HTR-8/SVneo (cell line): ENCODE measurements around the gene CHST2.
"Not testable (repeated sequence)": the region's sequence is repeated elsewhere in the genome, so short reads cannot be mapped to it uniquely, and the experiment has no call there.

ENCODE experiments used
- DNase-seq: peaks from one replicate; pipeline ENCODE4 v3.0.0; 2011; ENCODE audit warnings: low spot score, mixed read lengths; ENCODE audit not compliant: insufficient read length
- FAIRE-seq: peaks from 2 replicates; lab custom pipeline; 2011; peaks lifted over from hg19 to GRCh38; lab: Jason Lieb, UNC

Gene CHST2, protein sequence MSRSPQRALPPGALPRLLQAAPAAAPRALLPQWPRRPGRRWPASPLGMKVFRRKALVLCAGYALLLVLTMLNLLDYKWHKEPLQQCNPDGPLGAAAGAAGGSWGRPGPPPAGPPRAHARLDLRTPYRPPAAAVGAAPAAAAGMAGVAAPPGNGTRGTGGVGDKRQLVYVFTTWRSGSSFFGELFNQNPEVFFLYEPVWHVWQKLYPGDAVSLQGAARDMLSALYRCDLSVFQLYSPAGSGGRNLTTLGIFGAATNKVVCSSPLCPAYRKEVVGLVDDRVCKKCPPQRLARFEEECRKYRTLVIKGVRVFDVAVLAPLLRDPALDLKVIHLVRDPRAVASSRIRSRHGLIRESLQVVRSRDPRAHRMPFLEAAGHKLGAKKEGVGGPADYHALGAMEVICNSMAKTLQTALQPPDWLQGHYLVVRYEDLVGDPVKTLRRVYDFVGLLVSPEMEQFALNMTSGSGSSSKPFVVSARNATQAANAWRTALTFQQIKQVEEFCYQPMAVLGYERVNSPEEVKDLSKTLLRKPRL

DNA sequence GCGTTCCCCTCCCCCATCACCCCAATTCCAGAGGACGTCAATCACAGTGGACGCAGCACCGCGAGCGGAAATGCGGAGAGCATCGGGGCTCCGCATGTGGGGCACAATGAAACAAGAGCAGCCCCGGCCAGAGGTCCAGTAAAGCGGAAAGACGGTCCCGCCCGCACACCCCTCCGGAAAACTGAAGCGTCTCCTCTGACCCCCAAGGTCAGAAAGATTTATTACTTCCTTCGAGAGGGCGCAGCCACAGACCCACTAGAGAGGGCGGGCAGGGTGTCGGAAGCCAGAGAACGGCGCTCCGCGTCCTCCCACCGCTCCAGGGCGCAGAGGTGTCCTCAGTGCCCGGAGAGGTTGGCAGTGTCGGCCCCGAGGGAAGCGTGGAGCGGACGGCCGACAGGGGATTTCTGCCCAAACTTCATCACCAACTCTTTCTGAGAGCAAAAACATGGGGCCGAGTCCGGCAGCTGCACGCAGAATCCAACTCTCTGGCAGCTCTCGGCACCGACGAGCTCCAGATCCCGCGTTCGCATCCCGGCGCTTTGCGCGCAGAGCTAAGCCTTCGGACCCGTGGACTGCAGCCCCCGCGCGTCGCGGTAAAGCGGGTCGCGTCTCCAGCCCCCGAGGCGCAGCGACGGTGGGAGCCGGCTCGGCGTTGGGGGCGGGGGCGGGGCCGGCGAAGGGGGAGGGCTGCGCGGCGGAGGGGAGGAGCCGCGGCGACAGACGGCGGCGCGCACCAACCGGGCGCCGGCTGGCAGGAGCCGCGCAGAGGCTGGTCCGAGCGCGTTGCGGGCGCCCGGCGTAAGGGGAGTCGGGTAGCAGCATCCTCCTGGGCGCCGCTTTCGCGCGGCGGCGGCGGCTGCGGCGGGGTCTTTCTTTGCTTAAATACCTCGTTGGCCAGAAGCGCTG is at the start of gene CHST2:
CHST2 (plus strand) TSS at position 763 of the 906 bp plus-strand sequence. CDS start 1,046 bp downstream, outside the sequence.
- FAIRE-seq (no peak), DNase-seq (peak; percentile 87)

DNA sequence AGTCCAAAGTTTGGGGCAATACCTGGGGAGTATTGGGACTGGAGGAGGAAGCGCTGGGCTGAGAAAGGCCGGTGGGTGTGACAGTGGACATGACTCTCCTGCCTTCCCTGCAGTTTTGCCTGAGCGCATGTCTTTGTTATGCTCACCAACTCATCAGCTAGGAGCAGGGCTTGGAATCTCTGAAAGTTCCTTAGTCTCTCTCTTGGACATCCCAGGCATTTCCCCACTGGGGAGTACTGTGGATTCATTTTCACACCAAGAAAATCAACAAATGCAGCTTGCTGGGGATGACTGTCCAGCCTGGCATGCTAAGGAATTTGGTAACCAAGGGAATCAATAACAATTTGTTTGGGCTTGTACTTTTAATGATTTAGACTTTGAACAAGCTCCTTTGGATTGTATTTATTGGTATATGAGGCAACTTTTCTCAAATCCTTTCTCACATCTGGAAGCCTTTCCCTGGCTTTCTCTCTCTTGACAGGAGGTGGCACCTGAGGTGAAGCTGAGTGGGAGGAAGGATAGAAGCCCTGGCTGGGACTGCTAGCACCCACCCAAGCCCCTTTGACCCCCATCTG is 48.5 kb upstream of the CHST2 start:
- no peak for FAIRE-seq
- DNase-seq, result no peak

DNA sequence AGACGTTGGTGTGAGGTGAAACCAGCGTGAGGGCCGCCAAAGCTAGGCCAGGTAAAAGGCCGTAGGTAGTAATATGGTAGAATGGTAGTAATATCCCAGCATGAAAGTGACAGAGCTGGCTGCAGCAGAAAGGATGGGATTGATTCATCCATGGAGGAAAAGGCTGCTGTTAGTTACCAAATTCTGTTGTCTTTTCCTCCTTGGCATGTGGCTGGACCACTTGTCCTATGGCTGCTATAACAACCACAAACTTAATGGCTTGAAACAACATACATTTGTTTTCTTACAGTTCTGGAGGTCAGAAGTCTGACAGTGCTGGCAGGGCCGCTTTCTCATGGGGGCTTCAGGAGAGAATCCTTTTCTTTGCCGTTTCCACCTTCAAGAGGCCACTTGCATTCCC is 47.8 kb upstream of the CHST2 start:
- DNase-seq (no peak), FAIRE-seq (no peak)

DNA sequence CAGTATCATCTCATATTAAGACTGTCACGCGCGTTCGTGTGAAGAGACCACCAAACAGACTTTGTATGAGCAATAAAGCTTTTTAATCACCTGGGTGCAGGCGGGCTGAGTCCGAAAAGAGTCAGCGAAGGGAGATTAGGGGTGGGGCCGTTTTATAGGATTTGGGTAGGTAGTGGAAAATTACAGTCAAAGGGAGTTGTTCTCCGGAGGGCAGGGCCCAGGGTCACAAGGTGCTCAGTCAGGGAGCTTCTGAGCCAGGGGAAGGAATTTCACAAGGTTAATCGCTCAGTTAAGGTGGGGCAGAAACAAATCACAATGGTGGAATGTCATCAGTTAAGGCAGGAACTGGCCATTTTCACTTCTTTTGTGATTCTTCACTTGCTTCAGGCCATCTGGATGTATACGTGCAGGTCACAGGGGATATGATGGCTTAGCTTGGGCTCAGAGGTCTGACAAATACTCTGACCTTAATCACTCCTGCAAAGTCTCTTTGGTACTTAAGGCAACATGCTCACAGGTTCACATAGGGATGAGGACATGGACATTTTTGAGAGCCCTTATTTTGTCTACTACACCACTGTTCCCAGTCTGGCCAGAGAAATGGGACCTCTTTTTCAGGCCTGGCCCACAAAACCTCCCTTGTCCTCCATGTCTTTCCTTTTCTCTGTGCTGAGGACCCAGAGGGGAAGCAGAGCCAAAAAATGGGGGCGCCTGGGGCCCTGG is 47.1 kb upstream of the CHST2 start:
- not testable (repeated sequence) for DNase-seq, FAIRE-seq

DNA sequence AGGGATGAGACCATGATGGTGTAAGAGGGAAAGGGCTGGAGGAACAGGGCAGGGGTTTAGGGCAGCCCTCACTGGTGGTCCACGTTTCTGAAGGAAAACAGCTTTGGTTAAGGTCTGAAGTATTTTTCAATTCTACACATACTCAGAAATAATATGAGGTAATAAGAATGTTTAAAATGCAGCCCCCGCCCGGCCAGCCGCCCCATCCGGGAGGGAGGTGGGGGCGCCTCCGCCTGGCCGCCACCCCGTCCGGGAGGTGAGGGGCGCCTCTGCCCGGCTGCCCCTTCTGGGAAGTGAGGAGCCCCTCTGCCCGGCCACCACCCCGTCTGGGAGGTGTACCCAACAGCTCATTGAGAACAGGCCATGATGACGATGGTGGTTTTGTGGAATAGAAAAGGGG is 46.0 kb upstream of the CHST2 start:
- not testable (repeated sequence) for FAIRE-seq, DNase-seq

DNA sequence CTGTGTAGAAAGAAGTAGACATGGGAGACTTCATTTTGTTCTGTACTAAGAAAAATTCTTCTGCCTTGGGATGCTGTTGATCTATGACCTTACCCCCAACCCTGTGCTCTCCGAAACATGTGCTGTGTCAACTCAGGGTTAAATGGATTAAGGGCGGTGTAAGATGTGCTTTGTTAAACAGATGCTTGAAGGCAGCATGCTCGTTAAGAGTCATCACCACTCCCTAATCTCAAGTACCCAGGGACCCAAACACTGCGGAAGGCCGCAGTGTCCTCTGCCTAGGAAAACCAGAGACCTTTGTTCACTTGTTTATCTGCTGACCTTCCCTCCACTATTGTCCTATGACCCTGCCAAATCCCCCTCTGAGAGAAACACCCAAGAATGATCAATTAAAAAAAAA is 45.6 kb upstream of the CHST2 start:
- DNase-seq, FAIRE-seq: not testable (repeated sequence)

DNA sequence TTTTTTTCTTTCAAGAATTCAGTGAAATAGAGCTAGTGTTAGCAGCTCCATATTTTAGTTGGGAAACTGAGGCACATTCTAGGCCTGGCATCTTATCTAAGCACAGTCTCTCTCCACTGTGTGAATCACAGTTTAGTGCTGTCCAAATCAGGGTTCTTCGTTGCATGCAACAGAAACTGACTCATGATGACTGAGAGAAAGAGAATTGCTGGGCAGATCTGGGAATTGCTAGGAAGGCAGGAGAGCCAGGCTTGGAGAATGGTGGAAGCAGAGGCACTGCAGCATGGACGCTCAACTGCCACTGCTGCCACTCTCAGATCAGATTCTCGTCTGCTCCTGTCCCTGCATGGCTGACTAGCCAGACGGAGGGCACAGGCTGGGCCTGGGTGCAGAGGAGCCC is 40.7 kb upstream of the CHST2 start:
- FAIRE-seq (no peak), DNase-seq (peak; percentile 10)

DNA sequence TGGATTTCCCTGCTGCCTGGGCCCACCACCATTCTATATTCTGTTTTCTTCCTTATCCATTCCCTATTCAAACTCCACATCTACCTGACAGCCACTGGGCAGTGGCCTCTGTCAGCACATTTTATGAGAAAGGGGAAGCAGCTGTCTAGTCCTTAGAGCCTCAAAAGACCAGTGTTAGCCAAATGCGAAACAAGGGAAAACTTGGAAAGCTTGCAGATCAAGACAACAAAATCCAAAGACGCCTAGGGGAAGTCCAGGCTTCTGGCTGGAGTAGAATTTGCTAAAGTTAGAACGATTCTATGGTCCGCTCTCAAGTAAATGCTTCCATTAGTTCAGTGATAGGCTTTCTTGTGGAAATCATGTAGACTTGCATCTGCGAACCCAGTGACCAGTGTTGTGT is 39.4 kb upstream of the CHST2 start:
- DNase-seq (no peak), FAIRE-seq (no peak)

DNA sequence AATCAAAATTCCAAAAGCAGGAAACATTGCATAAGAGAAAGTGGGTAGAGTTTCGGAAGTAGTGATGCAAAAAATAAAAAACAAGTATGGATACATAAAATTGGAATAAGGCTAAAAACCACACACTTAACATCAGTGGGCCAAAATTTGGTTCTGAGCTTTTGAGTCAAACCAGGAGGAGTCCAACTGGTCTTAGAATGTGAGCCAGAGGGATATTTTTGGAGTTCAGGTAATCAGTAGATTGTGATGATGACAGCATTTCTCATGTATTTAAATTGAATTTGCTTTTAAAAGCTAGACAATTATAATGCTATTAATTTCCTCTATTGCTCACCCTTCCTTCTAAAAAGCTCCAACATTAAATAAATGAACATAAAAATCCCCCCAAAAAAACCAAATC is 38.2 kb upstream of the CHST2 start:
- no peak for DNase-seq
- FAIRE-seq, result no peak

DNA sequence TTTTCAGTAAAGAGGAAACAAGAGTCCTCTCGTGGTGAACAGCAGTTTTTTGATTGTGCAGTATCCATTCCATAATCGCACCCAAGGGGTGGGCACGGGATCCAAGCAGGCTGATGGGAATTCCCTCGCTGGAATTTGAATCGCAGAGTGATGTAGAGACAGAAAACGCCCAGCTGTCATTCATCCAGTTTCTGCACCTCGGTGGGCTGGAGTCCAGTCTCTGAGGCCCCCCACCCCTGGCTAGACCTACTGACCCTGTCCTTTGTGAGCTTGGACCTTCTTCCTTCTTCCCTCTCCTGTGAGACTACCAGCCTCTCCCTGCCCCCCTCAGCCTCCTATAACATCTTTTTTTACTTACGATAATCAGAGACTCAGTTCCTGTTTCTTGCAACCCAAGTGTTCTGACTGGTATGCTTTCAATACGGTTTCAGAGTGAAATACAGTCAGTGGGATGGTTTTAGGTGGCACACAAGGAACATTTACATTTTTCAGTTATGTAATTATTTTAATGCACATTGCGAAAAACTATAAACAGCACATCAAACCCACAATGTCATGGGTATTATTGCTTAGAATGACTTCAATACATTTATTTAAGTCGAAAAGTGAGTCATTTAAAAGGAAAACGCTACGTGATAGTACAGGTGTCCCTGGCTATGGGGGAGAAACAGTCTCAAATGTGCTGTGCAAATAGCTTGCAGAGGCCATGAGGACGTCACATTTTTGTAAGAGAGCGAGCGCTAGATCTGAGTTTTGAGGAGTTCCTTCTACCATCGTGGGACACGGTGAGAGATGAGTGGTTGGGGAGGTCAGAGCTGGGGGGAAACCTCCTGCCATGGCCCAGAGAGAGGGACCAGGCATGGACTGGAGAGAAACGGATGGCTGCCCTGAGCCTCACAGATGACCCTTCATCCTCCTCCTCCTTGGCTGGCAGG is 37.5 kb upstream of the CHST2 start:
- DNase-seq (no peak), FAIRE-seq (no peak)

DNA sequence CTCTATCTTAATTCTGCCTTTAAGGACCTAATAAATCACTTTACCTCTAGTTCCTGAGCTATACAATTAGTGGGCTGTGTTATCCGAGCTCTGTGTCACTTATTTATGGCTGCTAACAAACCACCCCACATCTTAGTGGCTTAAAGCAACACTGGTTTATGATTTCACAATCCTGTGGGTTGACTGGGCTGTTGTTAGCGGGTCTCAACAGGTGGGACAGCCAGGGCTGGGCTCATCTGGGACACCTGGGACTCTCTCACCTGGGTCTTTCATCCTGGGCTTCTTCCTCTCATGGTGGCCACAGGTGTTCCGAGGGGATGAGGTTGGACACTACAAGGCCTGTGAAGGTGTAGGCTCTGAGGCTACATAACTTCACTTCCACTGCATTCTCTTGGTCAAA is 35.8 kb upstream of the CHST2 start:
- FAIRE-seq, result no peak
- no peak for DNase-seq

DNA sequence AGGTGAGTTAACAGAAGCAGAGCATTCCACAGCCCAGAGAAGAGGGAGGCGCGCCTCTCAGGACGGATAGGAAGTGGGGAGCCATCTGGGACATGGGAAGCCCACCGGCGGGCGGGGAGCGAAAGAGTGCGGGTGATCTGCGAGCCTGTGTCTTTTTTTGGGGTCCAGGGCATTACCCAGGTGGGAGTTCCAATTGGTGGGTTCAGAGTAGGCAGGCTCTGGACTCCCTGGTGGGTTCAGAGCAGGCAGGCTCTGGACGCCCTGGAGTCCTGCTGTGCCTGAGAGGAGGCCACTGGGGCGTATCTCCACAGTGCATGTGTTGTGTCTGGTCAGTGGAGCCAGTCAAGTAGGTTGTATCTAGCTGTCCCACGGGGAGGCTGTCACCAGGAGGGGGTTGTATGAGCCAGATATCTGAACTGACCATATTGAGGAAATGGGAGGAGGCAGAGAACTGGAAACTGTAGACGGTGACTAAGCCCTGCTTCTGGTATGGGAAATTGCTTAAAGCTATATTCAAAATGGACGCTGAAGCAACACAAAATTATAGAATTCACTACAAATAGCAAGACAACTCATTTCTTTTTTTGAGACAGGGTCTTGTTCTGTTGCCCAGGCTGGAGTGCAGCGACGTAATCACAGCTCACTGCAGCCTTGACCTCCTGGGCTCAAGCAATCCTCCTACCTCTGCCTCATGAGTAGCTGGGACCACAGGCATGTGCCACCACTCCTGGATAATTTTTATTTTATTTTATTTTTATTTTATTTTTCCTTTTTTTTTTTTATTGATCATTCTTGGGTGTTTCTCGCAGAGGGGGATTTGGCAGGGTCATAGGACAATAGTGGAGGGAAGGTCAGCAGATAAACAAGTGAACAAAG is 34.5 kb upstream of the CHST2 start:
- no peak for FAIRE-seq
- peak; percentile 35 for DNase-seq

DNA sequence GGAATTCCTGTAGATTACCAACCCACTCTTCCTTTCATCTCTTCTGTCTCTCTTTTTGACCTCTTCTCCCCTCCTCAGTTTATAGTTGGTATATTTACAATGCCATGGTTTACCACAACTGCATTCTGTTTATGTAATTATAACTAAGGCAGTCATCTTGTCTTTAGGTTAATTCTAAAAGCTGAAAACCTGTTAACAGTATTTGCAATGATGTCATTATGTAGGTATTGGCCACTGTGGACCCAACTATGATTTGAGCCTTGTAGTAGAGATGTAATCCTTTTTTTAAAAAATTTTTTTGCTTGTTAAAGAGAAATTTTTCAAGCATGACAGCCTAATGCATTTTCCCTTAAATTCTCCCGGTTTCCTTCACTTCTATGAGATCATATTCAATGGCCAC is 30.7 kb upstream of the CHST2 start:
- no peak for DNase-seq
- FAIRE-seq, result no peak

DNA sequence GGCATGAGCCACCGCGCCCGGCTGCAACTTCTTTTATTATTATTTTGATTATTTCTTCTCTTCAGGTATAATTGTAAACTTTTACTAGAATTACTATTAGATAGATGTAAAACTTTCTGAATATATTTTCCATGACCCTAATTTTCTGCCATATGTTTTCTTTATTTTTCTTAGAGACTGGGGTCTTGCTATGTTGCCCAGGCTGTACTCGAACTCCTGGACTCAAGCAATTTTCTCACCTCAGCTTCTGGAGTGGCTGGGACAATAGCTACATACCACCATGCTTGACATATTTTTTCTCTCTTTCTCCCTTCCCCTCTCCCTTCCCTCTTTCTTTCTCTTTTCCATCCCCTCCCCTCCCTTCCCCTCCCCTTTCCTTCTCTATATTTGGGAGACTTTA is 29.6 kb upstream of the CHST2 start:
- no peak for FAIRE-seq

DNA sequence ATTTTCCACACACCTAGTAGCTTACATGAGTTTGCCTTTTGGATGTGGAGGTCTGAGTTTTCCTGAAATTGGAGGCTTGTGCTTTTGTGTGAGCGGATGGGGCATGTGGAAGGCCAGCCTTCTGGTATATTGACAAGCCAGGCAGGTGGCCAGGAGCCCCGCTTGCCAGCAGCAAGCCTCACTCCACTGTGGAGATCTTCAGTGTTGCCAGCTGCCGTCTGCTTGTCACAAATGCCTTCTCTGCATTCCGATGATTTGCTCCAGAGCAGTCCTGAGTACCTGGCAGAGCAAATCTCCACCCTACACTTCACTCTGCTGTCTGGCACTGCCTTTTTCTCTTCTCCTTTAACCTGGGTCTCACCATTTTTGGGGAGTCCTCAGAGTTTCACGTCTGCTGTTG is 29.1 kb upstream of the CHST2 start:
- no peak for FAIRE-seq
- no peak for DNase-seq

More for the DNA sequence above, 29.6 kb upstream of the CHST2 start:
- no peak for DNase-seq

DNA sequence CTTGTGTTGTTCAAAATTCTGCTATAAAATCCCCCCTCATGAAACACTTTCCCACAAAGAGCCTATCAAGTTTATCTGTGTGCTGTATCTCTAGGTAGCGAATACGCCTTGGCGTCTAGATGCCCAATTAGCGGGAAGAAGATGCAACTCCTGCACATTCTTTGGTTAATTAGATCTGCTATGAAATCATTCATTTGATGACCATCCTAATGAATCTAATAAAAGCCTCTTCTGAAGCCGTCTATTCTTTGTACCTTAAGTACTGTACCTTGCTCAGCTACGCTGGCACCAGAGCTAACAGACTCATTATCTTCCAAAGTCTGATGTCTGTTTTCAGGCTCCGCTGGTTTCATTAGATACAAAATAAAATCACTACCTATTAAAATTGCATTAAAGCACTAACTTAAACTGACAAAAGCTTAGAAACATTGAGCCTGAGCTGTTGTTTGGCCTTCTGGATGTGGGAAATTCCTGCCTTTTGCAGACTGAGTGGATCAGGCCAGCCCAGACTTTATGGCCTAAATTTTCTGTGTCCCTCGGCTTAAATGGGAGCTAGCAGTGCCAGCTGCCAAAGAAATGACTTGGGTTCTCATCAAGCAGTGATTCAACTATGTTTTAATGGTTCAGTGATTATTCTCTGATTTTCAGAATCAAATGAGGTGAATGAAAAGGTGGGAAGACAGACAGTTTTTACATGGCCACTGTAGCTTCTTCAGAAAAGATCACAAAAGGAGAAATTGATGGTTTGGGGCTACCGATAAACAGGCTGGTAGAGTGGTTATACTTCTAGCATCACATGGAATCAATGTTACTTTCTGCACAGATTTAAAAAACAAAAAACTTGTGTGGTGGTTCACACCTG is 28.4 kb upstream of the CHST2 start:
- FAIRE-seq (no peak), DNase-seq (no peak)

DNA sequence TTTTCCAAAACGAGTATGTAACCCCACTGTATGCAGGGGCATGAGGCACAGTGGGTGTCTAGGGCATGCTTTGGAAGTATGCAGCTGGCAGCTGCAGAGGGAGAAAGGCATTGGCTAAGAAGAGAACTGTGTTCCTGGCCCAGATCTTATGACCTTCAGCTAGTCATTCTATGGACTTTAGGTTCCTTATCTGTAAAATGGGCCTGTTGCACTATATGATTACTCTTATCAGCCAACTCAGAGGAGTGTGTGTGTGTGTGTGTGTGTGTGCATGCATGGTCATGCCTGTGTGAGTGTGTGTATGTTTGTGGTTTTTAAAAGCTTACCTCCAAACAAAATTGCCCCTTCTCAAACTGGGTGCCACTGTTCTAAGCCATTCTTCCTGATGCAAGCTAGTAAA is 27.4 kb upstream of the CHST2 start:
- DNase-seq, result no peak
- no peak for FAIRE-seq
